GM12875 (cell line): Measurements from ENCODE around the gene ZNF699.

Source experiments
- H3K4me3 ChIP-seq: one replicate; pipeline ENCODE4 v1.5.1; 2011; ENCODE audit warnings: low read depth, low read length, control low read depth
- TF ChIP-seq, protein P1 (sequence below): IDR thresholded peaks from 2 replicates; pipeline ENCODE4 v1.5.1; 2011; ENCODE audit warnings: low read depth, mild to moderate bottlenecking, control low read depth, inconsistent platforms, low read length, moderate library complexity, borderline replicate concordance; ENCODE audit not compliant: insufficient read depth

The ZNF699 gene

DNA sequence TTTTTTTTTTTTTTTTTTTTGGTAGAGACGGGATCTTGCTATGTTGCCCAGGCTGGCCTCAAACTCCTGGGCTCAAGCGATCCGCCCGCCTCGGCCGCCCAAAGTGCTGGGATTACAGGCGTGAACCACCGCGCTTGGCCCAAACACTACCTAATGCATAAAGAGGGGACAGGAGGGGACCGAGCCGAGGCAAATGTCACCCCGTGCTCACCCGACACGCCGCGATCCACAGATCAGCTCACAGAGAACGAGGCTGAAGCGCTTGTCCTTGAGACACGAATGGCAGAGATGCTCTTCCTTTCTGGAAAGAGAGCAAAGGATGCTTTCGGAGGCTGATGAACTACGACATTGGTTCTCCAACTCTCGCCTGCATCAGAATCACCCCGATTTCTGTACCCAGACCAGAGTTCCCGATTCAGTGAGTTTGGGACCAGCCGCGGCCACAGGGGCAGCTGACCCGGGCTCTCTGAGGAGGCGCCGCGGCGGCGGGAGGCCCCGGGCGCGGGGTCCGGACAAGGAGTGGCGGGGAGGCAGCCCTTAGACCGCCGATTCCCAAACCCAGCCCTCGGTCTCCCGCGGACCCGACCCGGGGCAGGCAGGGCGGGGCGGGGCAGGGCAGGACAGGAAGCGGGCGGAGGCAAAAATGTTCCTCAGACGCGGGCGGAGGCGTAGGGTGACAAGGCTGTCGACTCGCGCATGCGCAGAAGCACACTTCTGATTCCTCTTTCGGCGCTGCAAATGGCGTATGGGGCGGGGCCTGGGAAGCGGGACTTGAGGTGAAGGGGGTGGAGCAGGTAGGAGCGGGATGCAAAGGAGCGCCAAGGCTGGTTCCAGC, at the start of gene ZNF699:
Gene ZNF699 (minus strand): TSS at position 700 of the 835 bp plus-strand sequence. CDS start 4,719 bp downstream, outside the sequence.
- TF ChIP-seq, protein P1, sequence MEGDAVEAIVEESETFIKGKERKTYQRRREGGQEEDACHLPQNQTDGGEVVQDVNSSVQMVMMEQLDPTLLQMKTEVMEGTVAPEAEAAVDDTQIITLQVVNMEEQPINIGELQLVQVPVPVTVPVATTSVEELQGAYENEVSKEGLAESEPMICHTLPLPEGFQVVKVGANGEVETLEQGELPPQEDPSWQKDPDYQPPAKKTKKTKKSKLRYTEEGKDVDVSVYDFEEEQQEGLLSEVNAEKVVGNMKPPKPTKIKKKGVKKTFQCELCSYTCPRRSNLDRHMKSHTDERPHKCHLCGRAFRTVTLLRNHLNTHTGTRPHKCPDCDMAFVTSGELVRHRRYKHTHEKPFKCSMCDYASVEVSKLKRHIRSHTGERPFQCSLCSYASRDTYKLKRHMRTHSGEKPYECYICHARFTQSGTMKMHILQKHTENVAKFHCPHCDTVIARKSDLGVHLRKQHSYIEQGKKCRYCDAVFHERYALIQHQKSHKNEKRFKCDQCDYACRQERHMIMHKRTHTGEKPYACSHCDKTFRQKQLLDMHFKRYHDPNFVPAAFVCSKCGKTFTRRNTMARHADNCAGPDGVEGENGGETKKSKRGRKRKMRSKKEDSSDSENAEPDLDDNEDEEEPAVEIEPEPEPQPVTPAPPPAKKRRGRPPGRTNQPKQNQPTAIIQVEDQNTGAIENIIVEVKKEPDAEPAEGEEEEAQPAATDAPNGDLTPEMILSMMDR, result no peak
- peak within 1 kb of the TSS; percentile 87 for H3K4me3 ChIP-seq

DNA sequence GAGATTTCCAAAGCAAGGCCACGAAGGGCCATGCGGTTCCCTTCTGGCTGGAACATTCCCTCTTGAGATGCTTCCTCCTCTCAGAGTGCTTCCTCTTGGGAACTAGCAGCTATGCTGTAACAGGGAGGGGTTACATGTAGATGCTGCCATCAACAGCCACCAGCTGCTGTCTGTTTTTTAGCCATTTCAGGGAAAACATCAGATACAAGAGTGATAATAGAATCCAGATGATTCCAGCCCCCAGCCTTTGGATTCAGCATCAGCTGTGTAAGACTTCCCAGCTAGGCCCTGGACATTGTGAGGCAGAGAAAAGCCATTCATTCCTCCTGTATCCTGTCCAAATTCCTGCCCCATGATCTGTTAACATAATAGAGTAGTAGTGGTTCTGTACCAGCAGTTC, 45.0 kb upstream of the ZNF699 start:
- H3K4me3 ChIP-seq, result no peak overlapping the region
- TF ChIP-seq, protein P1, result no peak

DNA sequence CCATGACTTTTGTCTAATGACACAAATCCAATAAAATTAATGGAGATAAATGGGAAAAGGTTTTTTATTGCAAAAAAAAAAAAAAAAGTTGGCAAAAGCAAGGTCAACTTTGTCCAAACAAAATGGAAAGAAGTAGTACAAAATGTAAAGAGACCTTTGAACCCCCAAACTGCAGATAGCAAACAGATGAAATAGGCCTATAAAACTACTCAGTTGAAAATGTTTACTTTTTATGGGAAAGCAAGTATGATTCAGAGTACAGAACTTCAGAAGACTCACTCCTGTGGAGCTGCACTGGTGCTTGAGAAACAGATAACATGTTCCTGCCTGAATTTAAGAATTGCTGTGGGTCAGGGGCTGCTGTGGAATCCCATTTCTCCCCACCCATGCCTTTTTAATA, 43.4 kb upstream of the ZNF699 start:
- TF ChIP-seq, protein P1, result no peak
- no peak overlapping the region for H3K4me3 ChIP-seq

DNA sequence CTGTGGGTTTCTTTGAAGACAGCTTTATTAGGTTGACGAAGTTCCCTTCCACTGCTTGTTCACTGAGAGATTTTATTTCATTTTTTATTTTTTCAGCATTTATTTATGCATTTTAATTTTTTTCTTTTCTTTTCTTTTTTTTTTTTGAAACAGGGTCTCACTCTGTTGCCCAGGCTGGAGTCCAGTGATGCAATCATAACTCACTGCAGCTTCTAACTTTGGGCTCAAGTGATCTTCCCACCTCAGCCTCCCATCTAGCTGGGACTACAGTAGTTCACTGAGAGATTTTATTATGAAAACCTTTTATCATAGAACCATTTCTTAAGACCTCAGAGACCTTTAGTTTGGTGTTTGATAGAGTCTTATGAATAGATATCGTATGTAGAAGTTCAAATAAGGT, 42.9 kb upstream of the ZNF699 start:
- H3K4me3 ChIP-seq, result no peak overlapping the region
- TF ChIP-seq, protein P1, result no peak

DNA sequence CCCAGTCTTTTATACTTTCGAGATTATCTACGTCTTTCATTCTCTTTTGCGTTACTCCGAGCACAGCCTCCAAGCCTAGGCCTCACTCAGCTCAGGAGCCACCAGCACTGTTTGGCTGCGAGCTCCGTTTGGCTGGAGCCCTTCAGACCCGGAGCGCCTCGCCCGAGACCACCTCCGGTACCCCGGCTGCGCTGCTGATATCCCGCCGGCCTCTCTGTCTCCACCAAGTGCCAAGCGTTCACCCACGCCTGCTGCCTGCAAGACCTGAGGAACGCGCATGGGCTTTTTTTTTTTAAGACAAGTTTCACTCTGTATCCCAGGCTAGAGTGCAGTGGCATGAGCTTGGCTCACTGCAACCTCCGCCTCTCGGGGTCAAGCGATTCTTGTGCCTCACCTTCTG, 39.0 kb upstream of the ZNF699 start:
- TF ChIP-seq, protein P1, result no peak

DNA sequence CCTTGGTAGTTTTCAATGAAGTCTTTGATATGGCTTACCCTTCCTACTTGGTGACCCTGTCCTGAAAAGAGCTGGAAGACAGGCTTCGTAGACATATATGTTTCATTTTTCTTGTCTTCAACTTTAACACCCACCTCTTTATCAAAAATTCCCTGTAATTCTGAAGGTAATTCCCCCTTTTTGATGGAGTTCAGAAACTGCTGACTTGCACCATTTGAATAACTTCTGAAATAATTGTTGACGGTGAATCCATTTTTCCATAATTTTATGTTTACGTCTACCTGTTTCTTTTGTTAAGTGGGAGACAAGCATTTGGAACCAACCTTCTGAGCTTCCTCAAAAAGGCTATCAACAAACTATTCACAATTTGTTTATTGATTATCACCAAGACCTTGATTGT, 38.6 kb upstream of the ZNF699 start:
- TF ChIP-seq, protein P1, result no peak
- no peak overlapping the region for H3K4me3 ChIP-seq

More for the DNA sequence above, 39.0 kb upstream of the ZNF699 start:
- no peak overlapping the region for H3K4me3 ChIP-seq

DNA sequence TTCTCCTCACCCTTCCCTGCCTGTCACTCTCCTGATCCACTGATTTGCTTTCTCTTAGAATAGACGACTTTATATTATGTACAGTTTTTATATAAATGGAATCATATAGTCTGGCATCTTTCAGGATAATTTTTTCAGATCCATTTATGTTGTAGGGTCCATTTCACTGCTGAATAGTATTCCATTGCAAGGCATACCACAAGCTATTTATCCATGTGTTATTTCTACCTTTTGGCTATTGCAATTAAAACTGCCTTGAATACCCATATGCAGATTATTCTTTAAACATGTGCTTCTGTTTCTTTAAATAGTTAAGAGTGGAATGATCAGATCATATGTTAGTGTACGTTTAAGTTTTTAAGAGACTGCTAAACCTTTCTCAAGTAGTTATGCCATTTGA, 35.4 kb upstream of the ZNF699 start:
- TF ChIP-seq, protein P1, result no peak

More for the DNA sequence above, 35.4 kb upstream of the ZNF699 start:
- no peak overlapping the region for H3K4me3 ChIP-seq
